HEK293 (cell line): ENCODE measurements around the gene PAXX.

ENCODE experiments used
- ATF2 ChIP-seq: fragments of 450-650 bp; formaldehyde crosslinking; IDR thresholded peaks from 2 replicates; pipeline ENCODE4 v1.5.1; 2016; ENCODE audit warnings: missing biosample characterization, missing genetic modification characterization, low read depth
- CTCF ChIP-seq: fragments of 450-650 bp; formaldehyde crosslinking; IDR thresholded peaks from 2 replicates; pipeline ENCODE4 v1.5.1; 2016; ENCODE audit warnings: missing biosample characterization, missing genetic modification characterization
- HOXA7 ChIP-seq: sonication (generic); formaldehyde crosslinking; IDR thresholded peaks from 2 replicates; pipeline ENCODE4 v1.8.1; 2022; ENCODE audit warnings: missing genetic modification reagents, borderline replicate concordance
- KLF10 ChIP-seq: fragments of 450-650 bp; IDR thresholded peaks from 2 replicates; pipeline ENCODE4 v1.5.1; 2018; ENCODE audit warnings: missing biosample characterization, mild to moderate bottlenecking, missing genetic modification characterization
- KLF16 ChIP-seq: fragments of 450-650 bp; formaldehyde crosslinking; IDR thresholded peaks from 2 replicates; pipeline ENCODE4 v1.5.1; 2017; ENCODE audit warnings: missing biosample characterization, missing genetic modification characterization
- ZEB2 ChIP-seq: fragments of 450-650 bp; formaldehyde crosslinking; IDR thresholded peaks from 2 replicates; pipeline ENCODE4 v1.5.1; 2016; ENCODE audit warnings: missing biosample characterization, missing genetic modification characterization
- ZNF639 ChIP-seq: fragments of 450-650 bp; formaldehyde crosslinking; IDR thresholded peaks from 2 replicates; pipeline ENCODE4 v1.5.1; 2016; ENCODE audit warnings: missing biosample characterization, missing genetic modification characterization

DNA sequence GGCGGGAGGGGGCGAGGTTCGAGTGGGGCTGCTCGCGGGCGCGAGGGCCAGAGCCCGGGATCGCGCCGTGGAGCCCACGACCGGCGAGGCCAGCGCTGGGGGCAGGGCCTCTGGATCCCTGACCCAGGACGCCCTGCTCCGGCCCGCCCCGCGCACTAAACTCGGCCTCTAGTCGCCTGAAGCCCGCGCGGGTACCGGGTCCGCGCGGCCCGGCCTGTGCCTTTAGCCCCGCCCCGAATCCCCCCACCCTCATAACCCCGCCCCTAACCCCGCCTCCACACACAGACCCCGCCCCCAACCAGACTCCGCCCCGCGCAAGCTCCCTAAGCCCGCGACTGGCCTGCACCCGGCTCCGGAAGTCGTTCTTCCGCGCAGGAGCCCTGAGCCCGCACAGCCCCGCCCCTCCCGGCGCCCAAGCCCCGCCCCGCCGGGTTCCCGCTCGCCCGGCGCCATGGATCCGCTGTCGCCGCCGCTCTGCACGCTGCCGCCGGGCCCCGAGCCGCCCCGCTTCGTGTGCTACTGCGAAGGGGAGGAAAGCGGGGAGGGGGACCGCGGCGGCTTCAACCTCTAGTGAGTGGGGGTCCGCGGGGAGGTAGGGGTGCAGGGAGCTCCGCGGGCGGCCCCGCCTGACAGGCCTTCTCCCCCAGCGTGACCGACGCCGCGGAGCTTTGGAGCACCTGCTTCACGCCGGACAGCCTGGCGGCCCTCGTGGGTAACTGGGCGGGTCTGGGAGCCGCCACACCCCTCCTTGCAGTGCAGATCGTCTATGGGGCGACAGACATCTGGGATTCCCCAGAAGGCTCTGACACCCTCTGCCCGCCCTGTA is at the start of gene PAXX:
- TF ChIP-seq CTCF (tag by site-specific recombination) (peak; percentile 33; the same call in 1 of the 2 replicates), KLF10 (tag by site-specific recombination) (peak; percentile 83), KLF16 (tag by site-specific recombination) (peak; percentile 93), ZNF639 (no peak), ZEB2 (tag by site-specific recombination) (peak; percentile 79; the same call in 1 of the 2 replicates), HOXA7 (CRISPR knock-in tag) (0 out of 2 replicates have a peak, but pooled peaks have one; percentile 53), ATF2 (tag by site-specific recombination) (no peak)
